HG02759 (cell line): Measurements from ENCODE around the gene AGO3.

ENCODE experiments used
- ATAC-seq: cut with Tn5 transposase; IDR thresholded peaks from one replicate; pipeline ENCODE4 v1.9.1; 2021; ENCODE audit warnings: mild to moderate bottlenecking, moderate library complexity; ENCODE audit not compliant: unreplicated experiment

The AGO3 gene

GRCh38 chr1:36094621-36095061, 163.7 kb downstream of the AGO3 start:
- no peak for ATAC-seq

DNA sequence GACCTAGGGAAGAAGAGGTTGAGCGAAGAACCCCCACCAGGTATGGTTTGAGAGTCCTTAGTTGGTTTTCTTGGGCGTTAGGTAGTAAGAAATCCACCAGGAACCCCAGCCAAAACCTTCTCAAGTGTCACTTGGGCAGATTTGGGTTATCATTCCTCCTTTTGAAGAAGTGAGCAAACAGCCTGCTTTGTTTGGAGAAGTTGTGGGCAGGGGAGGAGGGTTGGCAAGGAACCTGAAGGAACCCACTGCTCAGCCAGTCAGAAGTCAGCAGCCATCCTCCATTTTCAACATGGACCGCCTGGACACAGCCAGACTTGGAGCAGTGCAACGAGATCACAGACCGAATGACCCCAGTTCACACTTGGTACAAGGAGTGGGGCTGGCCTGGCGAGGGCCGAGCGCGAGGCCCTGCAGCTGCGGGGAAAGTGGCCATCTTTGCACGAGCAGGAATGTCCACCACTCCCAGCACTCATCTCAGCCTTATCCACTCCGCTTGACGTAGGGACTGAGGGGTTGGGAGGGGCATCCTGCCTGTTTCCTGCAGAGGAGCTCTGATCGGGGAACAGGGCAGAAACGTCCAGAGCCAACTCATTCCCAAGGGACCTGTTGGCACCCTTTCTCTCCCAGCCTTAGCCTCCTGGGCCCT, 165.0 kb downstream of the AGO3 start:
- no peak for ATAC-seq

DNA sequence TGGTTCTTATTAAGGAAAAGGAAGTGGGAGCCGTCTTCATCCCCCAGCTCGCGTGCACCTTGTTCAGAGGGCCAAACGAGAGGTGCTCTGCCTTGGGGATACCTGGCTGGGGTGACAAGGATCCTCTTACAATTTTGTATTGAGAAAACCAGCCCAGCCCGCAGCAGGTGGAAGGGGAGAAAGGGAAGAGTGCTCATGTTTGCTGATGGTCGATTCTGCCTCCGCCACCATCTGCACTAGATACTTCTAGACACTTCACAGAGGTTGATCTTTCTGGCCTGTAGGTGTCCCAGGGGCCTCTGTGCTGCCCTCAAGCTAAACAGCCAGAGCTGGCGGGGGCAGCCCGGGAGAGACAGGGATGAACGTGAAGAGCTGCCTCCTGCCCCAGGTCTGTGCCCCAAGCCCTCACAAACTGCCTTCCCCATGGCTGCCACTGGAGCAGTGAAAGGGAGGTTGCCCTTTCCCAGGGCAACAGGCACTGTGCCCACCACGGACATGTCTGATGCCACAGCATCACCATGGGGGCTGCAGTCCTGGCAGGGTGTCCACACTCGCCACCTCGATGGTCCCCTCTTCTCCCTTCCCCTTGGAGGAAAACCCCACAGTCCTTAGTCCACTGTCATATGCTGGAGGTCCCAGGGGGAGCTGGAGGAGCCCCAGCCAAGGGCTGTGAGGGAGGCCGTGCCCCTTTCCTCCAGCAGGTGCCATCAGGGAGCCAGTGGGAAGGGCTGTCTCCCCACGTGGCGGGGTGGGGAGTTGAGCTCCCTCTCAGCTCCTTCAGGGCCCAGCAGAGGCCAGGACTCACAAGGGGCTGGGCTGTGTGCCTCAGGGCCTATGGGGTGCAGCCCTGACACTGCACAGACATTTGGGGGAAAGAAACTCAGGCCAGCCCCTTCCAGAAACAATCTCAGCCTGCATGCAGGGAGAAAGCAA, 165.9 kb downstream of the AGO3 start:
- ATAC-seq, result no peak

DNA sequence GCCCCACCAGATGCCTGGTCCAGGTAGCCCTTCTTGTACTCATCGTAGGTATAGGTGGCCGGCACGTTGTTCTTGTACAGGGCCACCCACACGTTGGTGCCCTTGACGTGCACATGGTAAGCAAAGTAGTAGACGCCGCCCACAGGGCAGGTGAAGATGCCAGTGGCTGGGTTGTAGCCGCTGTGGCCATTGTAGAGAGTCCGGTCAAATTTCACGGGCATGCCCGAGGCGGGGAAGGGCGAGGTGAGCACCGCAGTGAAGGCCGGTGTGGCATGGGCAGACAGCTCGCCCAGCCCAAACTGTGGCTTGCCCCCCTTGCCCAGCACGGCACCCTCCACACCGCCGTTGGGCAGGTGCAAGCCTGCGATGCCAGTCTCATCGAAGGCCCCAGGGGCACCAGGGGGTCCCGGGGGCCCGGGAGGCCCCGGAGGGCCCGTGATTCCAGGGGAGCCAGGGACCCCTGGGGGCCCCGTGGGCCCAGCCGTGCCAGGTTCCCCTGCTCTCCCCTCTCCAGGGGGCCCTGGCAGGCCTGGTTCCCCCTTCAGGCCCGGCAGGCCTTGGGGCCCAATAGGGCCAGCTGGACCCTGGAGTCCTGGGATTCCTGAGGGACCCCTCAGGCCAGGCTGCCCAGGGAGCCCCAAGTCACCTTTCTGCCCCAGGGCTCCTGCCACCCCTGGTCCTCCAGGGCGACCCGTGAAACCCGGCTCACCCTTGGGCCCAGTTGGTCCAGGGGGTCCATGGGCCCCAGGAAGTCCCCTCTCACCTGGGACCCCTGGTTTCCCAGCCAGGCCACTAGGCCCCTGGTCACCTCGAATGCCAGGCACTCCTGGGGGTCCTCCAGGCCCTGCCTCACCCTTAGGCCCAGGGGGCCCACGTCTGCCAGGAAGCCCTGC, 167.0 kb downstream of the AGO3 start:
- no peak for ATAC-seq

DNA sequence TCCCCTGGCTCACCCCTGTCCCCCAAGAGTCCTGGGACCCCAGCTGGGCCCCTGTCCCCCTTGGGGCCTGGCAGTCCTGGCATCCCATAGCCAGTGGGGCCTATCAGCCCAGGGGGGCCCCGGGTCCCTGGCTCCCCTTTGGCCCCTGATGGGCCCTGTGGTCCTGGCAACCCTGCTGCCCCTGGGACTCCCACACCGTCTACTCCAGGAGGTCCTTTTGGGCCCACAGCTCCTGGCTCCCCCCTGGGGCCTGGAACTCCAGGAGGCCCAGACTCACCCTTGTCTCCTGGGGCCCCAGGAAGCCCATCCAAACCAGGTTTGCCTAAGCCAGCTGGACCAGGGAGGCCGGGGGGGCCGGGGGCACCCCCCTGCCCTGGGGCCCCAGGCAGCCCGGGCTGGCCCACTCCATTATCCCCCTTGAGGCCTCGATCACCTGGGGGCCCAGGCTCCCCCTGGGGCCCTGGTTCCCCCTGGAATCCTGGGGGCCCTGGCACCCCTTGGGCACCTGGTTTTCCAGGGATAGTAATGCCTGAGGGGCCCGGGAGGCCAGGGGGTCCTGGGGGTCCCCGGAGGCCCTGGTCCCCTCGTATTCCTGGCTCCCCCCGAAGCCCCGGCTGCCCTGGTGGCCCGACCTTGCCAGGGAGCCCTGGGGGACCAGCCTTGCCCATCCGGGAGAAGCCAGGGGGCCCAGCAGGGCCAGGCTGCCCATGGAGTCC, 167.9 kb downstream of the AGO3 start:
- ATAC-seq, result no peak

DNA sequence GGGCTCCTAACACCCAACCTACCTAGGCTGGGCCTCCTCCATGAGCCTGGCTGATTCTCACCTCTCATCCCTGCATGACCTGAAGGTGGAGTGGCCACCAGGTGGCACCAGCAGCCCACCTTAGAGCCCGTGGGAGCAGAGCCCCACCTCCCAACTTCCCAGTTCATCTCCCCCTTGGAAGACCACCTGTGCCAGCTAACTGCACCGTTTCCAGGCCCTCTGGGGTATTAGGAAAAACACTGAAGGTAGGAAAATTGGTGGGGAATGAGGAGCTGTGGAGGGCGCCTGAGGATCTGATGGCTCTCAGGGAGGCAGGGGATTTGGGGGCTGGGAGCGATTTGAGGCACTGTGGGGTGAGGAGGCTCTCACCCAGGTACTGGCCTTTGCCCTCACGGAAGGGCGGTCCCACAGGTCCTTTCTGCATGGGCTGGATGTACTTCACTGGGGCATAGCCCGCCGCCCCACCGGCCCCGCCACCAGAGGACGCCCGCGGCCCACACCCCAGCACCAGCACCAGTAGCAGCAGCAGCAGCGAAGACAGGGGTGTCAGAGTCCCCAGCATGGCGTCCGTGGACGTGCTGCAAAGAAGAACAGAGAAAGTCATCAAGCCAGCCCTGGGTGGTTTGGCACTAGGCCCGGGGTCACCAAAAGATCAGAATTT, 168.9 kb downstream of the AGO3 start:
- ATAC-seq, result peak; percentile 57

- ATAC-seq, result no peak
Observed at GRCh38 chr1:36100376-36100775, 169.5 kb downstream of the AGO3 start.

DNA sequence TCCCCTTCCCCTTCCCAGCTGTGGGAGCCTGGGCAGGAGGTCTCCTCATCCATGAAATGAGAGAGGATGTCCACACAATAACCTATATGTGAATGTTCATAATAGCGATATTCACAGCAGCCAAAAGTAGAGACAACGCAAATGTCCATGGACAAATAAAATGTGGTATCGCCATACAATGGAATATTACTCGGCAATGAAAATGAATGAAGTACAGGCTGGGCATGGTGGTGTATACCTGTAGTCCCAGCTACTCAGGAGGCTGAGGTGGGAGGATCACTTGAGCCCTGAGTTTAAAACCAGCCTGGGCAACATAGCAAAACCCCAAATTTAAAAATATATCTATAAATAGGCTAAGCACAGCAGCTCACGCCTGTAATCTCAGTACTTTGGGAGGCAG, 170.6 kb downstream of the AGO3 start:
- no peak for ATAC-seq

DNA sequence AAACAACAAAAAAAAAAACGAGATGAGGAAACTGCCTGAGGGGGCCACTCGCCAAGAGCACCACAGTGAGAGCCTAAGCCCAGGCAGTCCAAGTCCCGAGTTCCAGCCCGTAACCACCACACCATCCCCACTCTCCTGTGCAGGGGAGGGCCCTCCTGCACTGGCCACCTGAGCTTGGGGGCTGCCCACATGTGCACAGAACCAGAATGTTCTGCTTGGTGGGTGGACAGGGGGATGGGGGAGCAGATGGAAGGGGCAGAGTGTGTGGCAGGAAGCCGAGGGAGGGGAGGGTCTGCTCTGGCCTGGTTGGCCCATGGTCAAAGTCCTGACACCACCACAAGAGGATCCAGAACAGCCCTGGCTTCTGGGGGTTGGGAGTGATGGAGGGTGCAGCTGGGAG, 175.4 kb downstream of the AGO3 start:
- no peak for ATAC-seq

- ATAC-seq, result no peak
Observed at GRCh38 chr1:36107394-36107793, 176.5 kb downstream of the AGO3 start.

- no peak for ATAC-seq
Observed at GRCh38 chr1:36108314-36108713, 177.4 kb downstream of the AGO3 start.

- no peak for ATAC-seq
Observed at GRCh38 chr1:36109041-36109679, 178.3 kb downstream of the AGO3 start.

GRCh38 chr1:36111151-36111550, 180.2 kb downstream of the AGO3 start:
- no peak for ATAC-seq

- ATAC-seq, result no peak
Observed at GRCh38 chr1:36112823-36113222, 181.9 kb downstream of the AGO3 start.

- no peak for ATAC-seq
Observed at GRCh38 chr1:36114371-36114770, 183.5 kb downstream of the AGO3 start.

DNA sequence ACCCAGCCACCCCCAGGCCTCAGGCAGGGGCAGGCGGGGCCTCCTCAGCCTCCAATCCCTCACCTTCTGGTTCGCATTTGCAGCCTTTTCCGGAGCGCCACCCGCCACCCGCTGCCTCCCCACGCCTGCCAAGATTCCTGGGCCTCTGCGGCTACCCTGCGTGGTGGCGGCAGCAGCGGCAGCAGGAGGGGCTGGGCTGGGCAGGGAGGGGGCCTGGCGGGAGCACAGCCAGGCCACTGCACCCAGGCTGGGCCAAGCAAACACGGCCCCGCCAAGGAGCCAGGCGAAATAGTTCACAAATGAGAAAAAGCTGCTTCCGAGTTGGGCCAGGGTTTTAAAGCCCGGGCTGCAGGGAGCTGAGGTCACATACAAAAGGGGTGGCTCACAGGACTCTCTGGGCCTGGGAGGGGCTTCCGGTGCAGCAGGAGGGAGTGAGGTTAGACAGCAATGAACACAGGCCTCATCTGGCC, 184.3 kb downstream of the AGO3 start:
- no peak for ATAC-seq

DNA sequence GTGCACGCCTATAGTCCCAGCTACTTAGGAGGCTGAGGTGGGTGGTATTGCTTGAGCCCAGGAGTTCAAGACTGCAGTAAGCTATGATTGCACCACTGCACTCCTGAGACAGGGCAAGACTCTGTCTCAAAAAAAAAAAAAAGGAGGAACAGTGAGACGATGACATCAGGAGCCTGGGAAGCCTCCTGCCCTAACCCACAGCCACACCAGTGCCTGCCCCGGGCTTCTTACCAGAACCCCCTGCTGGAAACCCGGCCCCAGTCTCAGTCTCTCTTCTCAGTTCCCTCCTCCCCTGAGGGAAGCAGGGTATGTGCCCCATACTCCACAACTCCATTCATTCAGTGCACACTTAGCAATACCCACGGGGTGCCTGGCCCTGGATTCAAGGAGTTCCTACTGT, 185.0 kb downstream of the AGO3 start:
- ATAC-seq, result no peak

DNA sequence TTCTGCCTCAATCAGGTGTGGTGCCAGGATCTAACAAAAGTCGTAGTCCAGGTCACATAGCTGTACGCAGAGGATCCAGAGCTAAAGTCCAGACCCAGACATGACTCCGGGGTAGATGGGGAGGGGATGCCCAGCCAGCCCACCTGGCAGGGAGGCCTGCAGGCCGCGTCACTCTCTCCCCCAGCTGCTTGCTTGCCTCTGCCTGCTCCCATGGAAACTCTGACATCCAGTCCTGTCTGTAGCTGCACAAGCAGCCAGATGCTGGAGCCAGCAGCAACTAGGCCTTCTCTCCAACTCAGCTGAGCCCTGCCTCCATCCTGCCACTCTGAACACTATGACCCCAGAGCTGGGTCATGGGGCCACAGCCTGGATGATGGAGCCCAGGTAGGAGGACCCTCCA, 186.0 kb downstream of the AGO3 start:
- ATAC-seq, result no peak

DNA sequence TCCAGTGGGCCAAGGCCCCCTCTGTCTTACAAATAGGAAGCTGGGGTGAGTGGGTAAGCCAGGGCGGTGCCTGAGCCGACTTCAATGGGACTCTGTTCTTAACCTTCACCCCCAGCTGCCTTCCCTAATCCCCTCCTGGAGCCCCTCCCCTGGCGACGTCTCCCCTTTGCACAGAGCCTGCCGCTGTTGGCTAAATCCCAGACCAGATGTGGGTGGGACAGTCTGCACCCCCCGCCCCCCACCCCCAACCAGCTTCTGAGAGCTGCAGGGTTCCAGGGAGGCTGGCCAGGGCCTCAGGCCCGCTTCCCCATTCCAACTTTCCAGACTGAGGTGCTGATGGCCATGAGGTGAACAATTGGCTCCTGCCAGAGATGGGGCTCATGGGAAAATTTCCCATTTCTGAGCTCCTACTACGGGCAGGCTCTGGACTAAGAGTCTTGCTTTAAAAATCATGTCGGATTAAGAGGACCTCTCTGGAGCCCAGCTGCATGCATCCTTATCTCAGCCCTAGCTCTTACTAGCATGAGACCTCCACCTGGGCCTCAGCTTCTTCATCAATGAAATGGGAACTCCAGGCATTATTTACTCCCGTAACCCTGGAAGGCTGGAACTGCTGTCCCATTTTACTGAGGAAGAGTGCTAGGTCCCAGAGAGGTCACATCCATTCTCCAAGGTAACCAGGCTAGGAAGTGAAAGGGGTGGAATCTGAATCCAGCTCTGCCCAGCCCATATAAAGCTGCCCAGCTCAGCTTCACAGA, 187.7 kb downstream of the AGO3 start:
- no peak for ATAC-seq
